NCI-H2081 (cell line): Measurements from ENCODE around the gene NOL6.
A peak's percentile ranks its signal among the peaks of the same experiment; 100 is the strongest.
"Not testable (repeated sequence)": the region's sequence is repeated elsewhere in the genome, so short reads cannot be mapped to it uniquely, and the experiment has no call there.

Experiments used
- DNase-seq, 2 experiments: peaks; one replicate each; lab custom pipeline; 2025; lab: John Stamatoyannopoulos, UW

Gene NOL6

DNA sequence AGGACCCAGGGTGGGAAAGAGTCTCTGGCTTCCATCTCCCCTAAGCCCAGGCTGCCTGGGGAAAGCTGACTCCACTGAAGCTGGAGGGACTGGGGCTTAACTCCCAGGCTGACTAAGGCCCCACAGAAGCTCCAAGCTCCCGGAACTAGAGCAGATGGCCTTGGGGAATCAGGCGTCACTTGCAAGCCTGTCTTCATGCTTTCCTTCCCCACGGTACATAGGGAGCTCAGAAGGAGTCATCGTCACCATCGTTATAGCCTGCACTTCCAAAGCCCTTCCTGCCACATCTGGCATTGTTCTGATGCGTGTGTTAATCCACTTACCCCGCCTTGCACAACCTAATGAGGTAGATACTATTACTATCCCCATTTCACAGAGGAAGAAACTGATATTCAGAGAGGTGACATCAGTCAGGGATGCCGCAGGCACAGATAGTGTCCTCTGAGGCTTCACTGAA, 37.9 kb downstream of the NOL6 start:
- no peak for DNase-seq

GRCh38 chr9:33434317-33435105, 39.2 kb downstream of the NOL6 start:
- no peak for DNase-seq

GRCh38 chr9:33433871-33434270, 39.9 kb downstream of the NOL6 start:
- DNase-seq = no peak

- DNase-seq = no peak
Measured at GRCh38 chr9:33431420-33431819, 42.3 kb downstream of the NOL6 start.

- no peak for DNase-seq
Measured at GRCh38 chr9:33430942-33431341, 42.8 kb downstream of the NOL6 start.

DNA sequence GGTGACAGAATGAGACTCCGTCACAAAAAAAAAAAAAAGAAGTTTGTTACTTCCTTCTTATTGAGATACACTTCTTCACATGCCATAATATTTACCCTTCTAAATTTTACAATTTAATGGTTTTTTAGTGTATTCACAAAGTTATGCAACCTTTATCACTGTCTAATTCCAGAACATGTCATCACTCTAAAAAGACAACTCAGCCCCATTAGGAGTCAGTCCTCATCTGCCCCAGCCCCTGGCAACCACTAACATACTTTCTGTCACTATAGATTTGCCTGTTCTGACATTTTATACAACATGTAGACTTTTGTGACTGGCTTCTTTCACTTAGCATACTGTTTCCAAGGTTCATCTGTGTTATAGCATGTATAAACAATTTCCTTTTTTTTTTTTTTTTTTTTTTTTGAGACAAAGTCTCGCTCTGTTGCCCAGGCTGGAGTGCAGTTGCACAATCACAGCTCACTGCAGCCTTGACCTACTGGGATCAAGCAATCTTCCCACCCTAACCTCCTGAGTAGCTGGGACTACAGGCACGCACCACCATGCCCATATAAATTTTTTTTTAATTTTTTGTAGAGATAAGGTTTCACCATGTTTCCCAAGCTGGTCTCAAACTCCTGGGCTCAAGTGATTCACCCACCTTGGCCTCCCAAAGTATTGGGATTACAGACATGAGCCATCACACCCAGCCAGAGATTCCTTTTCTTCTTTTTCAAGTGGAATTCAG, 44.3 kb downstream of the NOL6 start:
- no peak for DNase-seq

- DNase-seq = no peak
Measured at GRCh38 chr9:33426843-33427293, 46.9 kb downstream of the NOL6 start.

- DNase-seq = no peak
Measured at GRCh38 chr9:33425128-33425533, 48.6 kb downstream of the NOL6 start.

DNA sequence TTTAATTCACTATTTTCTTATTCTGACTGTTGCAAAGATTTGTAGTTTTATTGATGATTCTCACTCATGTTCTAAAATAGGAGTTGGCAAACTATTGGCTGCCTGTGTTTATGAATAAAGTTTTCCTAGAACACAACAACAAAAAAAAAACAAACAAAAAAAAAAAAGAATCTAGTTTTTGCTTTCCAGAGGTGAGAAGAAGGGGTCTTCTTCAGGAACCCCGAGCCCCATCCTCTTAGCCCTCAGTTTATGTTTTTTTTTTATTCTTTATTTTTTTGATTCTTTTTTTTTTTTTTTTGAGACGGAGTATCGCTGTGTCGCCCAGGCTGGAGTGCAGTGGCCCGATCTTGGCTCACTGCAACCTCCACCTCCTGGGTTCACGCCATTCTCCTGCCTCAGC, 49.2 kb downstream of the NOL6 start:
- DNase-seq = not testable (repeated sequence)

- not testable (repeated sequence) for DNase-seq
Measured at GRCh38 chr9:33424043-33424442, 49.7 kb downstream of the NOL6 start.

- no peak for DNase-seq
Measured at GRCh38 chr9:33419708-33420303, 53.9 kb downstream of the NOL6 start.

DNA sequence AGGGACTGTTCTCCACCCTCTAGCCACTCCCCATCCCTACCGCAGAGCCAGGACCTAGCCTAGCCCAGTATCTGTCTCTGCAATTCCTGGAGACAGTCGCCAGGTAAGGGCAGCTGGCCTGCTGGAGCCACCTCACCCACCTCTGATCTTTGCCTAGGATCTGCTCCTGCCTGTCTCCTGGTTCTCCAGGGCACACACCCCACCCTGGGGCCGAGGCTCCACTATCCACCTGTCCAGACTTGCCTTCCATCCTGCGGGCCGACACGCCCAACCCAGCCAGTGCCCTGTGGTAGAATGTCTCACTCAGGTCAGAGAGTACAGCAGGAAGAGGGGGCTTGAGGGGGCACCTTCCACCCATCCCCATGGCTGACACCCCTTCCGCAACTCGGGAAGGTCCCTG, 55.6 kb downstream of the NOL6 start:
- DNase-seq = no peak

DNA sequence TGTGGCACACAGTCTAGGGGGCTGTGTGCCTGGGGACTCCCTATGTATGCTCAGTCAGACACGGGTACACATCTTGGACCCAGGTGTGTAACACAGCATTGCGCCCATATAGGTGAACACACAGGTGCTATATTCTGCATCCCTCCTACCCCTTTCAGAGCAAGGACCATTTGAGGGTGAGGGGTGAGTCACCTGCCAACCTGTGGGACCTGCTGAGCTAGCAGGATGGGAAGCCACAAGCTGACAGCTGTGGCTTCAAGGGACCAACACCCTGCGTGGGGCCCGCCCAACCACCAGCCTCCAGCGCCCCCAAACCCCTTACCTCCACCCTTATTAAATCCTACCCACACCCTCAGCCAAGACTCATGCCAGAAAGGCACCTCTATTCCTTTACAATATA, 56.7 kb downstream of the NOL6 start:
- no peak for DNase-seq

- peak; percentile 65 to 85 for DNase-seq
Measured at GRCh38 chr9:33415501-33416038, 58.2 kb downstream of the NOL6 start.

GRCh38 chr9:33414889-33415500, 58.7 kb downstream of the NOL6 start:
- no peak for DNase-seq

DNA sequence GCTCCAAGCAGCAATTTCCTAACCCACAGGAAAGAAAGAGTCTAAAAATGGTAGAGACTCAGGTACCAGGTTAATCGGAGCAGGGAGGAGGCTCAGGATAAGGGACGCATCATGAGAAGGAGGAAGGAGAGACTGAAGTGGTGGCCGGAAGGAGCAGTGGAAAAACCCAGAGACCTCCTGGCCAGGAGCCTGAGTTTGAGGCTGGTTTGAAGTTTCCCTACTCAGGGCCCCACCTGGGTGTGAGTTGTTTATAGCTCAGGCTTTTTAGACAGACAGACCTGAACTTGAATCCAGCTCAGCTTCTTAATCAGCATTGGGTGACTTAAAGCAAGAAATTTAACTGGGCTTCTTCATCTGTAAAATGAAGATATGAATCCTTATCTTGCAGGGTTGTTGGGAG, 59.5 kb downstream of the NOL6 start:
- no peak for DNase-seq
